Parathyroid adenoma (tissue), 2 donors: Measurements from ENCODE around the gene CELSR1.

Source experiments
- H2AFZ ChIP-seq: fragments of 300-600 bp; sonication (generic); one replicate; pipeline ENCODE4 v1.7.0; 2017; ENCODE audit warnings: antibody characterized with exemption, mild to moderate bottlenecking
- H3K27ac ChIP-seq: fragments of 300-600 bp; sonication (generic); one replicate; pipeline ENCODE4 v1.7.0; 2017
- H3K27me3 ChIP-seq: fragments of 300-600 bp; sonication (generic); one replicate; pipeline ENCODE4 v1.7.0; 2017; ENCODE audit warnings: low read length; ENCODE audit not compliant: control insufficient read depth, insufficient read depth
- H3K36me3 ChIP-seq: fragments of 300-600 bp; sonication (generic); one replicate; pipeline ENCODE4 v1.7.0; 2017; ENCODE audit warnings: low read length; ENCODE audit not compliant: control insufficient read depth, insufficient read depth
- H3K4me1 ChIP-seq: fragments of 300-600 bp; sonication (generic); one replicate; pipeline ENCODE4 v1.7.0; 2017; ENCODE audit warnings: control low read depth
- H3K4me2 ChIP-seq: fragments of 300-600 bp; sonication (generic); one replicate; pipeline ENCODE4 v1.7.0; 2017; ENCODE audit warnings: low read length
- H3K4me3 ChIP-seq: fragments of 300-600 bp; sonication (generic); one replicate; pipeline ENCODE4 v1.7.0; 2017; ENCODE audit warnings: low read depth, low read length
- H3K79me2 ChIP-seq: fragments of 300-600 bp; sonication (generic); one replicate; pipeline ENCODE4 v1.7.0; 2017; ENCODE audit warnings: control low read depth
- H3K9ac ChIP-seq: fragments of 300-600 bp; sonication (generic); one replicate; pipeline ENCODE4 v1.7.0; 2017; ENCODE audit warnings: mild to moderate bottlenecking
- H3K9me3 ChIP-seq: fragments of 300-600 bp; sonication (generic); one replicate; pipeline ENCODE4 v1.7.0; 2017; ENCODE audit warnings: low read length; ENCODE audit not compliant: control insufficient read depth
- CTCF ChIP-seq: fragments of 300-600 bp; sonication (generic); IDR thresholded peaks from one replicate; pipeline ENCODE4 v1.7.0; 2017; ENCODE audit warnings: antibody characterized with exemption, mild to moderate bottlenecking
- donor health status: primary hyperparathyroidism.

CELSR1 gene

GRCh38 chr22:46360891-46361290 is 176.5 kb downstream of the CELSR1 start:
- no peaks in the 10 kb centered on the region for H3K9me3 ChIP-seq
- no peak for TF ChIP-seq CTCF
- H3K27ac ChIP-seq = no peak overlapping the region
- H3K4me3 ChIP-seq = no peak overlapping the region
- no peak overlapping the region for H3K4me2 ChIP-seq
- no peaks in the 10 kb centered on the region for H3K4me1 ChIP-seq
- no peaks in the 10 kb centered on the region for H3K36me3 ChIP-seq
- no peak overlapping the region for H3K9ac ChIP-seq
- no peaks in the 10 kb centered on the region for H3K79me2 ChIP-seq
- H3K27me3 ChIP-seq = no peaks in the 10 kb centered on the region
- H2AFZ ChIP-seq = no peak overlapping the region

- no peaks in the 10 kb centered on the region for H3K9me3 ChIP-seq
- no peaks in the 10 kb centered on the region for H3K36me3 ChIP-seq
- no peaks in the 10 kb centered on the region for H3K79me2 ChIP-seq
- no peak overlapping the region for H3K9ac ChIP-seq
- no peaks in the 10 kb centered on the region for H3K27me3 ChIP-seq
- H3K27ac ChIP-seq = no peak overlapping the region
- no peak overlapping the region for H3K4me2 ChIP-seq
- H2AFZ ChIP-seq = no peak overlapping the region
- no peak for TF ChIP-seq CTCF
- H3K4me1 ChIP-seq = no peaks in the 10 kb centered on the region
- no peak overlapping the region for H3K4me3 ChIP-seq
Observed at GRCh38 chr22:46360097-46360496, 177.3 kb downstream of the CELSR1 start.

GRCh38 chr22:46359362-46359761 is 178.1 kb downstream of the CELSR1 start:
- Histone ChIP-seq H3K27ac (no peak overlapping the region), H2AFZ (no peak overlapping the region), H3K9me3 (no peaks in the 10 kb centered on the region), H3K27me3 (no peaks in the 10 kb centered on the region), H3K9ac (no peak overlapping the region), H3K79me2 (no peaks in the 10 kb centered on the region), H3K4me3 (no peak overlapping the region), H3K4me2 (no peak overlapping the region), H3K36me3 (no peaks in the 10 kb centered on the region), H3K4me1 (no peaks in the 10 kb centered on the region)
- no peak for TF ChIP-seq CTCF

GRCh38 chr22:46358766-46359165 is 178.7 kb downstream of the CELSR1 start:
- no peak for TF ChIP-seq CTCF
- H3K9ac ChIP-seq = no peak overlapping the region
- H3K79me2 ChIP-seq = no peaks in the 10 kb centered on the region
- no peak overlapping the region for H3K4me3 ChIP-seq
- no peak overlapping the region for H3K27ac ChIP-seq
- no peak overlapping the region for H3K4me2 ChIP-seq
- no peaks in the 10 kb centered on the region for H3K27me3 ChIP-seq
- no peaks in the 10 kb centered on the region for H3K9me3 ChIP-seq
- H3K36me3 ChIP-seq = no peaks in the 10 kb centered on the region
- no peak overlapping the region for H2AFZ ChIP-seq
- no peaks in the 10 kb centered on the region for H3K4me1 ChIP-seq

GRCh38 chr22:46357711-46358520 is 179.5 kb downstream of the CELSR1 start:
- no peaks in the 10 kb centered on the region for H3K36me3 ChIP-seq
- no peak overlapping the region for H2AFZ ChIP-seq
- no peak for TF ChIP-seq CTCF
- H3K79me2 ChIP-seq = no peaks in the 10 kb centered on the region
- H3K4me1 ChIP-seq = no peaks in the 10 kb centered on the region
- H3K27me3 ChIP-seq = no peaks in the 10 kb centered on the region
- no peaks in the 10 kb centered on the region for H3K9me3 ChIP-seq
- H3K4me3 ChIP-seq = no peak overlapping the region
- no peak overlapping the region for H3K27ac ChIP-seq
- H3K4me2 ChIP-seq = no peak overlapping the region
- H3K9ac ChIP-seq = no peak overlapping the region
